Measurements from ENCODE around the gene MAP3K8. TPM values are rescaled to one million over a fixed set of nuclear protein-coding genes. Genes with fewer than 3 reads are reported as not detected.

The MAP3K8 gene
- total and polyA plus RNA-seq, 2 donors (not counting 3 experiments of a cell fraction or from before 2014, with no cell fraction given), result 5.2 to 10.6 TPM

DNA sequence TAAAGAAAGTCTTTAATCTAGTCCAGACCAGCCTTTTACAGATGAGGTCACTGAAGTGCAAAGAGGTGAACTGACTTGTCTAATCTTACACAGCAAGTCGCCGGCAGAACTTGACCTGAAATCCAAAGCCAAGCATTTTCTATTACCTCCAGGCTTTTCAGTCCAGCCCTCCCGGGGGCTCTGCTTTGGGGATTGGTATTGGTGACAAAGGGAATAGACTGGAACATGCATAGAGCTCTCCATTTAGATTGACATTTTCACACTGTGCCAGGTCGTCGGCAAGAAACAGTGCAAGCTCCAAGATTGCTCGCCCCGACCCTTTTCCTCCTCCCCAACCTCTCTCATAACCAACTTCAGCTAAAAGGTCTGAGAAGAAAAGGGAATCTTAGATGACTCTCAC, 42.7 kb upstream of the MAP3K8 start:
- TF ChIP-seq FOS (IDR thresholded peaks at IDR 0.05; ENCODE audit: borderline replicate concordance, insufficient read depth, low read length) (no peak), JUN (IDR thresholded peaks at IDR 0.05; ENCODE audit: borderline replicate concordance, insufficient read depth, insufficient read length, low read depth) (no peak), GATA2 (IDR thresholded peaks at IDR 0.05; ENCODE audit: insufficient read depth, insufficient read length, low read depth, low read length) (no peak), POLR2A (IDR thresholded peaks at IDR 0.05; ENCODE audit: low read depth, low read length) (no peak), POLR2AphosphoS5 (IDR thresholded peaks at IDR 0.05; ENCODE audit: insufficient read depth, low read depth, low read length) (no peak), MYC (IDR thresholded peaks at IDR 0.05; ENCODE audit: low read depth, low read length) (no peak), EZH2 (IDR thresholded peaks at IDR 0.05; ENCODE audit: borderline replicate concordance, low read depth, low read length, severe bottlenecking) (no peak)
- TF ChIP-seq, protein P1, sequence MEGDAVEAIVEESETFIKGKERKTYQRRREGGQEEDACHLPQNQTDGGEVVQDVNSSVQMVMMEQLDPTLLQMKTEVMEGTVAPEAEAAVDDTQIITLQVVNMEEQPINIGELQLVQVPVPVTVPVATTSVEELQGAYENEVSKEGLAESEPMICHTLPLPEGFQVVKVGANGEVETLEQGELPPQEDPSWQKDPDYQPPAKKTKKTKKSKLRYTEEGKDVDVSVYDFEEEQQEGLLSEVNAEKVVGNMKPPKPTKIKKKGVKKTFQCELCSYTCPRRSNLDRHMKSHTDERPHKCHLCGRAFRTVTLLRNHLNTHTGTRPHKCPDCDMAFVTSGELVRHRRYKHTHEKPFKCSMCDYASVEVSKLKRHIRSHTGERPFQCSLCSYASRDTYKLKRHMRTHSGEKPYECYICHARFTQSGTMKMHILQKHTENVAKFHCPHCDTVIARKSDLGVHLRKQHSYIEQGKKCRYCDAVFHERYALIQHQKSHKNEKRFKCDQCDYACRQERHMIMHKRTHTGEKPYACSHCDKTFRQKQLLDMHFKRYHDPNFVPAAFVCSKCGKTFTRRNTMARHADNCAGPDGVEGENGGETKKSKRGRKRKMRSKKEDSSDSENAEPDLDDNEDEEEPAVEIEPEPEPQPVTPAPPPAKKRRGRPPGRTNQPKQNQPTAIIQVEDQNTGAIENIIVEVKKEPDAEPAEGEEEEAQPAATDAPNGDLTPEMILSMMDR (IDR thresholded peaks at IDR 0.05; ENCODE audit: extremely low read depth in 1 of 2, insufficient read depth in 1 of 2, low read depth in 1 of 2, low read length in 2 of 2), result no peak
- TF ChIP-seq, protein P2, sequence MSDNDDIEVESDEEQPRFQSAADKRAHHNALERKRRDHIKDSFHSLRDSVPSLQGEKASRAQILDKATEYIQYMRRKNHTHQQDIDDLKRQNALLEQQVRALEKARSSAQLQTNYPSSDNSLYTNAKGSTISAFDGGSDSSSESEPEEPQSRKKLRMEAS (IDR thresholded peaks at IDR 0.05; ENCODE audit: insufficient read depth, insufficient read length), result no peak
- Histone ChIP-seq H3K27ac (ENCODE audit: insufficient read depth, low read depth, low read length) (no peak overlapping the region), H3K9ac (replicated peaks; ENCODE audit: extremely low read depth, insufficient read depth, low read length) (no peak overlapping the region), H3K4me2 (ENCODE audit: insufficient read depth, low read length) (no peak overlapping the region), H4K20me1 (replicated peaks; ENCODE audit: control insufficient read depth, extremely low read depth, insufficient read depth, low read length) (no peaks in the 10 kb centered on the region), H3K4me3 (replicated peaks in 1 of 3; ENCODE audit: insufficient read depth in 1 of 3, low read depth in 1 of 3, low read length in 3 of 3) (no peak overlapping the region), H2AFZ (ENCODE audit: low read depth, low read length) (no peak overlapping the region), H3K36me3 (ENCODE audit: control insufficient read depth in 2 of 2, extremely low read depth in 1 of 2, insufficient read depth in 2 of 2, low read length in 2 of 2) (no peaks in the 10 kb centered on the region), H3K79me2 (ENCODE audit: control insufficient read depth, insufficient read depth, low read length) (no peaks in the 10 kb centered on the region), H3K27me3 (ENCODE audit: control insufficient read depth in 2 of 2, insufficient read depth in 2 of 2, low read length in 2 of 2) (peaks cover 15 to 16% of the 10 kb centered on the region in 2 experiments), H3K9me1 (replicated peaks; ENCODE audit: control insufficient read depth, extremely low read depth, insufficient read depth, low read length) (no peaks in the 10 kb centered on the region), H3K9me3 (replicated peaks; ENCODE audit: control insufficient read depth, insufficient read depth, low read length) (no peaks in the 10 kb centered on the region), H3K4me1 (ENCODE audit: control insufficient read depth, extremely low read depth, insufficient read depth, low read length) (no peaks in the 10 kb centered on the region)
- intact Hi-C loops (cut with micrococcal nuclease), result no loop called here
- no peak for FAIRE-seq
- ChIA-PET CTCF (interaction anchor here (1.9 to 8.6 kb wide), 4 partner anchors 9 to 248 kb away, joined by 10 to 169 read pairs (median 16); no protein-coding TSS in a partner anchor), POLR2A (interaction anchor here (0.7 kb wide), 1 partner anchor 1778 kb away, joined by 4 read pairs; no protein-coding TSS in a partner anchor)
- dilution Hi-C loops (cut with MboI; ENCODE audit: extremely low pct_ligation_motif_present, low sequenced_read_pairs), result no loop called here
- no peak for DNase-seq (ENCODE audit: low read depth, low spot score)
- no TSS peak for BruUV-seq (replicated peaks)

Measured in endothelial cell of umbilical vein (primary cell).